HepG2 (cell line): ENCODE data around the gene GCN1. TPM values are rescaled to one million over a fixed set of nuclear protein-coding genes. Genes with fewer than 3 reads are reported as not detected.

Experiments
- DR1 ChIP-seq: sonication (generic); formaldehyde crosslinking; IDR thresholded peaks from 2 replicates; pipeline ENCODE4 v1.8.0; 2021; ENCODE audit warnings: mild to moderate bottlenecking, missing genetic modification reagents, inconsistent platforms
- FOXO1 ChIP-seq: sonication (generic); formaldehyde crosslinking; IDR thresholded peaks from 2 replicates; pipeline ENCODE4 v1.4.0; 2020; ENCODE audit warnings: missing genetic modification reagents
- HOXA7 ChIP-seq: sonication (generic); formaldehyde crosslinking; IDR thresholded peaks from 2 replicates; pipeline ENCODE4 v1.8.1; 2022; ENCODE audit warnings: mild to moderate bottlenecking, missing genetic modification reagents, moderate library complexity
- NFE2 ChIP-seq: sonication (generic); formaldehyde crosslinking; IDR thresholded peaks from 2 replicates; pipeline ENCODE4 v1.4.0; 2020; ENCODE audit warnings: missing genetic modification reagents
- NFIB ChIP-seq: sonication (generic); formaldehyde crosslinking; IDR thresholded peaks from 2 replicates; pipeline ENCODE4 v1.9.0; 2021; ENCODE audit warnings: missing genetic modification reagents, mild to moderate bottlenecking, borderline replicate concordance
- POLR2A ChIP-seq, 2 experiments: IDR thresholded peaks; 2 replicates each; pipeline ENCODE4 v1.6.1; 2011; ENCODE audit warnings: low read depth in 2 of 2, low read length in 2 of 2, mild to moderate bottlenecking in 1 of 2, moderate library complexity in 1 of 2; ENCODE audit not compliant: insufficient read depth in 1 of 2
- SIN3A ChIP-seq: IDR thresholded peaks from 2 replicates; pipeline ENCODE4 v1.6.1; 2011; ENCODE audit warnings: low read depth, mild to moderate bottlenecking, control low read depth, low read length, borderline replicate concordance
- ZNF432 ChIP-seq: sonication (generic); formaldehyde crosslinking; IDR thresholded peaks from 2 replicates; pipeline ENCODE4 v1.5.0; 2020; ENCODE audit warnings: missing genetic modification reagents, mild to moderate bottlenecking, borderline replicate concordance
- ZNF781 ChIP-seq: sonication (generic); formaldehyde crosslinking; IDR thresholded peaks from 2 replicates; pipeline ENCODE4 v1.5.1; 2020; ENCODE audit warnings: borderline replicate concordance, mild to moderate bottlenecking, missing genetic modification reagents; ENCODE audit errors: not compliant biosample characterization
- ZSCAN20 ChIP-seq: sonication (generic); formaldehyde crosslinking; IDR thresholded peaks from 2 replicates; pipeline ENCODE4 v1.4.0; 2020; ENCODE audit warnings: missing genetic modification reagents, mild to moderate bottlenecking, borderline replicate concordance
- polyA plus RNA-seq, 8 experiments: library from polyadenylated mRNA; depleted of rRNA in 3 of 8; stranded (reverse) in 7 of 8; unstranded in 1 of 8; fragments of >200 nt; fragmentation: Illumina TruSeq in 4 of 8; extraction: Trizol in 4 of 8; gene quantifications; 2 replicates each; pipeline versions ENCODE4 v1.2.1 to v1.2.3, GENCODE V29; 2011 to 2016; ENCODE audit warnings: low read depth in 4 of 8, missing spikeins in 1 of 8, mixed read lengths in 1 of 8; ENCODE audit not compliant: insufficient read depth in 1 of 8
- total RNA-seq, 5 experiments: library from RNA; depleted of rRNA; stranded (reverse); fragments of >200 nt; fragmentation: Illumina TruSeq; extraction: Trizol; gene quantifications; 2 replicates each; pipeline ENCODE4 v1.2.3, GENCODE V29; 2016; ENCODE audit warnings: low read depth in 1 of 5
- TF ChIP-seq, protein P1 (sequence below): sonication (generic); formaldehyde crosslinking; IDR thresholded peaks from 2 replicates; pipeline ENCODE4 v1.4.0; 2020; ENCODE audit warnings: missing genetic modification reagents
- TF ChIP-seq, protein P2 (sequence below): sonication (generic); formaldehyde crosslinking; IDR thresholded peaks from 2 replicates; pipeline ENCODE4 v1.4.0; 2020; ENCODE audit warnings: missing genetic modification reagents
- TF ChIP-seq, protein P3 (sequence below): IDR thresholded peaks from 2 replicates; pipeline ENCODE4 v1.6.1; 2016; ENCODE audit warnings: missing biosample characterization, missing genetic modification reagents, low read depth
- TF ChIP-seq, protein P4 (sequence below): sonication (generic); formaldehyde crosslinking; IDR thresholded peaks from 2 replicates; pipeline ENCODE4 v1.4.0; 2020; ENCODE audit warnings: mild to moderate bottlenecking, missing genetic modification reagents
- TF ChIP-seq, protein P5 (sequence below): sonication (generic); formaldehyde crosslinking; IDR thresholded peaks from 2 replicates; pipeline ENCODE4 v1.4.0; 2020; ENCODE audit warnings: missing genetic modification reagents, borderline replicate concordance
- TF ChIP-seq, protein P6 (sequence below): IDR thresholded peaks from 2 replicates; pipeline ENCODE4 v1.6.1; 2016; ENCODE audit warnings: missing compliant biosample characterization, missing genetic modification reagents, borderline replicate concordance
- TF ChIP-seq, protein P7 (sequence below): sonication (generic); formaldehyde crosslinking; IDR thresholded peaks from 2 replicates; pipeline ENCODE4 v1.8.0; 2022; ENCODE audit warnings: missing genetic modification reagents, mild to moderate bottlenecking, inconsistent platforms, borderline replicate concordance

The GCN1 gene
- total and polyA plus RNA-seq, 2 of the 13 experiments (the other 11 are each of a cell fraction or from before 2014, with no cell fraction given) = 58.2 to 83.0 TPM

DNA sequence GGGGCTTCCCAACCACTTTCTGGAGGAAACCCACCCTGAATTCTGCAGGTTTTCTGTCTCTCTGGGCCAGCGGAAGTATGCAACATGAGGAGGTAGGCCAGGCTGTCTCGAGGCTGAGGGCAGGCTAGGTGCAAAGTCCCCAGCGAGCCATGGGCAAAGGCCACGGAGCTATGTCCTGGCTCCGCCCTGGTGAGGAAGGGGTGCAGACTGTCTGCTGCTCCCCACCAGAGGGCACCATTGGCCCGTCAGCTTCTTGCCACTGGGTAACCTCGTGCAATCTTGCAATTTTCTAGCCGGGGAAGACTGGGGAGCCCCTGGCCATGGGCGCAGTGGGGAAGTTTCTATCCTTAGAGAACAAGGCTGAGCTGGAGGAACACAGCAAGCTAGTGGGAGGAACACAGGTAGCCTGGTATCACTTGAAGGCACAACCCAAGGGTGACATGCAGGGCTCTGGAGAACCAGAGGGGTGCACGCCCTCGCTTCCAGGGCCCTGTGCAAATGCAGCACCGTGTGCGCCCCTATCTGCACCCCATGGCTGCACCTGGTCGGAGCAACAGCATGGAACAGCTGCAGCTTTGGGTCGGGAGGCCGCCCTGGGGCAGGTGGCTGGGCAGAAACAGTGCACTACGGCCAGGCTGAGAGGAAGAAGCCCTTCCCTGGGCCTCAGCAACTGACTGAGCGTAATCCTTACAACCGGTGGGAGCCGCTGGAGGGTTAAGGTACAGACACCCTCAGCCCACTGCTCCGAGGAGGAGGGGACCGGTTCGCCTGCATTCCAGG lies 34.0 kb upstream of the GCN1 start (continued):
- TF ChIP-seq, protein P1, sequence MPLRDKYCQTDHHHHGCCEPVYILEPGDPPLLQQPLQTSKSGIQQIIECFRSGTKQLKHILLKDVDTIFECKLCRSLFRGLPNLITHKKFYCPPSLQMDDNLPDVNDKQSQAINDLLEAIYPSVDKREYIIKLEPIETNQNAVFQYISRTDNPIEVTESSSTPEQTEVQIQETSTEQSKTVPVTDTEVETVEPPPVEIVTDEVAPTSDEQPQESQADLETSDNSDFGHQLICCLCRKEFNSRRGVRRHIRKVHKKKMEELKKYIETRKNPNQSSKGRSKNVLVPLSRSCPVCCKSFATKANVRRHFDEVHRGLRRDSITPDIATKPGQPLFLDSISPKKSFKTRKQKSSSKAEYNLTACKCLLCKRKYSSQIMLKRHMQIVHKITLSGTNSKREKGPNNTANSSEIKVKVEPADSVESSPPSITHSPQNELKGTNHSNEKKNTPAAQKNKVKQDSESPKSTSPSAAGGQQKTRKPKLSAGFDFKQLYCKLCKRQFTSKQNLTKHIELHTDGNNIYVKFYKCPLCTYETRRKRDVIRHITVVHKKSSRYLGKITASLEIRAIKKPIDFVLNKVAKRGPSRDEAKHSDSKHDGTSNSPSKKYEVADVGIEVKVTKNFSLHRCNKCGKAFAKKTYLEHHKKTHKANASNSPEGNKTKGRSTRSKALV (CRISPR knock-in tag) = peak; percentile 91
- TF ChIP-seq NFIB (CRISPR knock-in tag) (no peak), SIN3A (no peak), ZSCAN20 (CRISPR knock-in tag) (no peak), HOXA7 (CRISPR knock-in tag) (no peak), NFE2 (CRISPR knock-in tag) (no peak; the same call in 1 of the 2 replicates), ZNF781 (CRISPR knock-in tag) (peak; percentile 28), POLR2A (IDR thresholded peaks at IDR 0.05; ENCODE audit: insufficient read depth in 1 of 2, low read depth in 2 of 2, low read length in 2 of 2) (peak; percentile 38 to 64), FOXO1 (CRISPR knock-in tag) (peak; percentile 84), DR1 (CRISPR knock-in tag) (peak; percentile 43; the same call in 1 of the 2 replicates), ZNF432 (no peak)
- TF ChIP-seq, protein P2, sequence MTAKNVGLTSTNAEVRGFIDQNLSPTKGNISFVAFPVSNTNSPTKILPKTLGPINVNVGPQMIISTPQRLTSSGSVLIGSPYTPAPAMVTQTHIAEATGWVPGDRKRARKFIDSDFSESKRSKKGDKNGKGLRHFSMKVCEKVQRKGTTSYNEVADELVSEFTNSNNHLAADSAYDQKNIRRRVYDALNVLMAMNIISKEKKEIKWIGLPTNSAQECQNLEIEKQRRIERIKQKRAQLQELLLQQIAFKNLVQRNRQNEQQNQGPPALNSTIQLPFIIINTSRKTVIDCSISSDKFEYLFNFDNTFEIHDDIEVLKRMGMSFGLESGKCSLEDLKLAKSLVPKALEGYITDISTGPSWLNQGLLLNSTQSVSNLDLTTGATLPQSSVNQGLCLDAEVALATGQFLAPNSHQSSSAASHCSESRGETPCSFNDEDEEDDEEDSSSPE = peak; percentile 50
- TF ChIP-seq, protein P3, sequence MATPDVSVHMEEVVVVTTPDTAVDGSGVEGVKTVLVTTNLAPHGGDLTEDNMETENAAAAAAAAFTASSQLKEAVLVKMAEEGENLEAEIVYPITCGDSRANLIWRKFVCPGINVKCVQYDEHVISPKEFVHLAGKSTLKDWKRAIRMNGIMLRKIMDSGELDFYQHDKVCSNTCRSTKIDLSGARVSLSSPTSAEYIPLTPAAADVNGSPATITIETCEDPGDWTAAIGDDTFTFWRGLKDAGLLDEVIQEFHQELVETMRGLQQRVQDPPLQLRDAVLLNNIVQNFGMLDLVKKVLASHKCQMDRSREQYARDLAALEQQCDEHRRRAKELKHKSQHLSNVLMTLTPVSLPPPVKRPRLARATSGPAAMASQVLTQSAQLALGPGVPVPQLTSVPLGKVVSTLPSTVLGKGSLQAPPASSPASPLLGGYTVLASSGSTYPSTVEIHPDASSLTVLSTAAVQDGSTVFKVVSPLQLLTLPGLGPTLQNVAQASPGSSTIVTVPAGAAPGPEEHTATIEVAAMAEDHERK (CRISPR knock-in tag) = no peak
- TF ChIP-seq, protein P4, sequence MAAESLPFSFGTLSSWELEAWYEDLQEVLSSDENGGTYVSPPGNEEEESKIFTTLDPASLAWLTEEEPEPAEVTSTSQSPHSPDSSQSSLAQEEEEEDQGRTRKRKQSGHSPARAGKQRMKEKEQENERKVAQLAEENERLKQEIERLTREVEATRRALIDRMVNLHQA (CRISPR knock-in tag) = no peak
- TF ChIP-seq, protein P5, sequence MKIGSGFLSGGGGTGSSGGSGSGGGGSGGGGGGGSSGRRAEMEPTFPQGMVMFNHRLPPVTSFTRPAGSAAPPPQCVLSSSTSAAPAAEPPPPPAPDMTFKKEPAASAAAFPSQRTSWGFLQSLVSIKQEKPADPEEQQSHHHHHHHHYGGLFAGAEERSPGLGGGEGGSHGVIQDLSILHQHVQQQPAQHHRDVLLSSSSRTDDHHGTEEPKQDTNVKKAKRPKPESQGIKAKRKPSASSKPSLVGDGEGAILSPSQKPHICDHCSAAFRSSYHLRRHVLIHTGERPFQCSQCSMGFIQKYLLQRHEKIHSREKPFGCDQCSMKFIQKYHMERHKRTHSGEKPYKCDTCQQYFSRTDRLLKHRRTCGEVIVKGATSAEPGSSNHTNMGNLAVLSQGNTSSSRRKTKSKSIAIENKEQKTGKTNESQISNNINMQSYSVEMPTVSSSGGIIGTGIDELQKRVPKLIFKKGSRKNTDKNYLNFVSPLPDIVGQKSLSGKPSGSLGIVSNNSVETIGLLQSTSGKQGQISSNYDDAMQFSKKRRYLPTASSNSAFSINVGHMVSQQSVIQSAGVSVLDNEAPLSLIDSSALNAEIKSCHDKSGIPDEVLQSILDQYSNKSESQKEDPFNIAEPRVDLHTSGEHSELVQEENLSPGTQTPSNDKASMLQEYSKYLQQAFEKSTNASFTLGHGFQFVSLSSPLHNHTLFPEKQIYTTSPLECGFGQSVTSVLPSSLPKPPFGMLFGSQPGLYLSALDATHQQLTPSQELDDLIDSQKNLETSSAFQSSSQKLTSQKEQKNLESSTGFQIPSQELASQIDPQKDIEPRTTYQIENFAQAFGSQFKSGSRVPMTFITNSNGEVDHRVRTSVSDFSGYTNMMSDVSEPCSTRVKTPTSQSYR (CRISPR knock-in tag) = peak; percentile 39; the same call in 1 of the 2 replicates
- TF ChIP-seq, protein P6, sequence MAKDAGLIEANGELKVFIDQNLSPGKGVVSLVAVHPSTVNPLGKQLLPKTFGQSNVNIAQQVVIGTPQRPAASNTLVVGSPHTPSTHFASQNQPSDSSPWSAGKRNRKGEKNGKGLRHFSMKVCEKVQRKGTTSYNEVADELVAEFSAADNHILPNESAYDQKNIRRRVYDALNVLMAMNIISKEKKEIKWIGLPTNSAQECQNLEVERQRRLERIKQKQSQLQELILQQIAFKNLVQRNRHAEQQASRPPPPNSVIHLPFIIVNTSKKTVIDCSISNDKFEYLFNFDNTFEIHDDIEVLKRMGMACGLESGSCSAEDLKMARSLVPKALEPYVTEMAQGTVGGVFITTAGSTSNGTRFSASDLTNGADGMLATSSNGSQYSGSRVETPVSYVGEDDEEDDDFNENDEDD (CRISPR knock-in tag) = peak; percentile 57; the same call in 1 of the 2 replicates
- TF ChIP-seq, protein P7, sequence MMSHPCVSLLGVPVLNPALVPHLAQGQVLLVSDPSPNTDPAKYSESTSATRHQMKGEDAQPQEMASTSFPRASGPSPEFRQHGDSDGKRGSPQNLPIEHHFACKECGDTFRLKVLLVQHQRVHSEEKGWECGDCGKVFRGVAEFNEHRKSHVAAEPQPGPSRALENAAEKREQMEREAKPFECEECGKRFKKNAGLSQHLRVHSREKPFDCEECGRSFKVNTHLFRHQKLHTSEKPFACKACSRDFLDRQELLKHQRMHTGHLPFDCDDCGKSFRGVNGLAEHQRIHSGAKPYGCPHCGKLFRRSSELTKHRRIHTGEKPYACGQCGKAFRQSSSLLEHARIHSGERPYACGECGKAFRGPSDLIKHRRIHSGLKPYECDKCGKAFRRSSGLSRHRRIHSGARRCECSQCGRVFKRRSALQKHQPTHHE (CRISPR knock-in tag) = no peak
